GM06990 (cell line): ENCODE measurements around the gene JPH4.

Experiments
- DNase-seq: peaks from one replicate; pipeline ENCODE4 v3.0.0-alpha.2; 2011; ENCODE audit not compliant: insufficient read length; ENCODE audit errors: extremely low read depth
- H3K27me3 ChIP-seq: replicated peaks from 2 replicates; pipeline ENCODE4 v1.6.0; 2011; ENCODE audit warnings: low read length; ENCODE audit not compliant: control insufficient read depth, insufficient read depth
- H3K36me3 ChIP-seq: 2 replicates; pipeline ENCODE4 v1.5.1; 2011; ENCODE audit warnings: low read length; ENCODE audit not compliant: control insufficient read depth, insufficient read depth
- H3K4me3 ChIP-seq: replicated peaks from 2 replicates; pipeline ENCODE4 v1.5.1; 2011; ENCODE audit warnings: low read depth, mild to moderate bottlenecking, control low read depth, low read length
- CTCF ChIP-seq: IDR thresholded peaks from 2 replicates; pipeline ENCODE4 v1.5.1; 2011; ENCODE audit warnings: low read length, control low read depth, mild to moderate bottlenecking, inconsistent platforms; ENCODE audit not compliant: insufficient read depth, poor library complexity, severe bottlenecking

The JPH4 gene

DNA sequence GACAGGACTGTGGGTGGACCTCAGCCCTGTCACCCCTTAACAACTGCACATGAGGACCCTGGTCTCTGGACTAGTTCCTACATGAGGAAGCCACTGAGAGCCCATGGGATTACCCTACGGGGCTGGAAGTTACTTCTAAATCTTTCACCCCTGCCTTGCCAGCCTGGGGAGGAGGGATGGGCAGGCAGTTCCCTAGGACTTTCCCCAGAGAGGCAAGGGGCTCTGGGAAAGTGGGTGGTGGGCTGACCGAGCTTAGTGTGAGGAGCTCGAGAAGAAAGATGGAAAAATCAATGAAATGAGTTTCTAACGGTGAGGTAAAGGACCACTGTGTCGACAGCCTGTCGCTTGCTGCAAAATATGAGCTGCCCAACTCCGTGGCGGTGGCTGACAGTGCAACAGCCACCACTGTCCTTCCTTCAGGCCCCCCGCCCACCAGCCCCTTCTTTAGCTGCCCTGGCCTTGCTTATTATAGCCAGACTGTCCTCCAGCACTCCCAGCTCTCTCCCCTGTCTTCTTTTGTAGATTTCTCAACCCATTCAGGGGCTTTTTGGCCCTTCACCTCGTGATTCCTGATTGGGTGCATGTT is 32.0 kb downstream of the JPH4 start:
- H3K36me3 ChIP-seq: no peaks in the 10 kb centered on the region
- H3K27me3 ChIP-seq: no peaks in the 10 kb centered on the region
- no peak for TF ChIP-seq CTCF
- no peak overlapping the region for H3K4me3 ChIP-seq
- no peak for DNase-seq

DNA sequence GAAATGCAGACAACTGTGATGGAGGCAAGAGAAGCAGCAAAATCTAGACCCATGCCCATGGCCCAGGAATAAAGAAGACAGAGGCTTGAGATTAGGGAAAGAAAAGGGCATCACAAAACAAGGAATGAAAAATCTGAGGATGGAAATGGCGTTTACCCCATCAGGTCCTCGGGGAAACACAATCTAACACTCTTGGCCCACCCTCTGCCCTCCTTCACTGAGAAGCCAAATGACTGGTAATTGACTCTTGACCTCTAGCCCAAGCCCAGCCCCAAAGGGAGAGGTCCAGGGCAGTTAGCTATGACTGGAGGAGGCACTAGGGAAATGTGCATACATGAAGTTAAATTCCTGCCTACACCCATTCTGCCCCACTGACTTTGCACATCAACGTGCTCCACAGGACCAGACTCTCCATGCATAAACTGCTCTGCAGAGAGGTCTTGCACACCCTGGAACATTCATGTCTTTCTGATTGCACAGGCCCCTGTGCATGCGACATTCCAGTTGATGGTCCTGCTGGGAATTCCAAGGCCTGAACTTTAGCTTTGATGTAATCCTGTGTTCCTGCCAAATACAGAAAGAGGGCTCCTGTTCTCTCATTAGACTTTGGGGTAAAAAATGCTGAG is 32.7 kb downstream of the JPH4 start:
- H3K36me3 ChIP-seq: no peaks in the 10 kb centered on the region
- no peak for DNase-seq
- no peaks in the 10 kb centered on the region for H3K27me3 ChIP-seq
- TF ChIP-seq CTCF: no peak
- no peak overlapping the region for H3K4me3 ChIP-seq

GRCh38 chr14:23544511-23545447 is 33.8 kb downstream of the JPH4 start:
- H3K36me3 ChIP-seq: no peaks in the 10 kb centered on the region
- no peaks in the 10 kb centered on the region for H3K27me3 ChIP-seq
- no peak for DNase-seq
- no peak for TF ChIP-seq CTCF
- no peak overlapping the region for H3K4me3 ChIP-seq

GRCh38 chr14:23543403-23543802 is 35.2 kb downstream of the JPH4 start:
- Histone ChIP-seq H3K27me3 (no peaks in the 10 kb centered on the region), H3K36me3 (no peaks in the 10 kb centered on the region), H3K4me3 (no peak overlapping the region)
- no peak for TF ChIP-seq CTCF
- no peak for DNase-seq

GRCh38 chr14:23542261-23542660 is 36.3 kb downstream of the JPH4 start:
- no peak for DNase-seq
- no peaks in the 10 kb centered on the region for H3K27me3 ChIP-seq
- no peaks in the 10 kb centered on the region for H3K36me3 ChIP-seq
- H3K4me3 ChIP-seq: no peak overlapping the region
- no peak for TF ChIP-seq CTCF
